ENCODE data around the gene MTCH1. TPM values are rescaled to one million over a fixed set of nuclear protein-coding genes. Genes with fewer than 3 reads are reported as not detected.

MTCH1 gene
- total RNA-seq, 1 experiment from 2014 or later, result 78.2 TPM

DNA sequence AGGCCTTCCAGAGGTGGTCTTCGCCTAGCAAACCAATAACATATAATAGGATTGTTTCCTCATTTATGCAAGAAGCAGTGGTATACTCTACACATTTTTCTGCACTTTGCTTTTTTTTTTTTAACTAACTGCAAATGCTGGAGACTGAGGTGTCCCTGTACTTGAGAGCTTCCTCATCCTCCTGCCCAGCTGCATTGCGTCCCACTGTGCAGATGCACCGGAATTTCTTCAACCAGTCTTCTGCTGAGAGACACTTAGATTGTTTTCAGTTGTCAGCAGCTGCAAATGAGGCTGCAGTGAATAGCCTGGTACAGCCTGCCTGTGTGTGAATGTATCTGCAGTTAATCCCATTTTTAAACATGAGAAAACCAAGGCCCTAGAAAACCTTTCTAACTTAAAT, 31.0 kb upstream of the MTCH1 start:
- no peaks in the 10 kb centered on the region for H3K36me3 Mint-ChIP-seq (ENCODE audit: insufficient read depth, unreplicated experiment)
- no peak overlapping the region for H3K27ac Mint-ChIP-seq (ENCODE audit: low read depth, unreplicated experiment)
- intact Hi-C loops (cut with micrococcal nuclease), result loop anchor here (5.0 kb wide), 1 partner anchor 300 kb away; no protein-coding TSS in a partner anchor
- POLR2A ChIA-PET, result interaction anchor here (1.8 to 9.7 kb wide), 3 partner anchors 31 to 155 kb away, joined by 11 to 117 read pairs (median 23); partner anchors contain the start of genes C6orf89, MTCH1 and PIM1
- H3K27me3 Mint-ChIP-seq (ENCODE audit: insufficient read depth, unreplicated experiment), result no peaks in the 10 kb centered on the region
- CTCF ChIA-PET, result interaction anchor here (1.0 to 16.7 kb wide), 19 partner anchors 9 to 250 kb away, joined by 4 to 359 read pairs (median 13); partner anchors contain the start of genes C6orf89, MTCH1 and PIM1
- H3K4me1 Mint-ChIP-seq (ENCODE audit: insufficient read depth, unreplicated experiment), result peaks cover 23% of the 10 kb centered on the region
- no TSS peak for BruUV-seq (replicated peaks)
- no peak overlapping the region for H3K4me3 Mint-ChIP-seq (ENCODE audit: unreplicated experiment)
- H3K9me3 Mint-ChIP-seq (ENCODE audit: unreplicated experiment), result no peaks in the 10 kb centered on the region
- no peak for DNase-seq (ENCODE audit: unreplicated experiment)
- TF ChIP-seq, protein P1, sequence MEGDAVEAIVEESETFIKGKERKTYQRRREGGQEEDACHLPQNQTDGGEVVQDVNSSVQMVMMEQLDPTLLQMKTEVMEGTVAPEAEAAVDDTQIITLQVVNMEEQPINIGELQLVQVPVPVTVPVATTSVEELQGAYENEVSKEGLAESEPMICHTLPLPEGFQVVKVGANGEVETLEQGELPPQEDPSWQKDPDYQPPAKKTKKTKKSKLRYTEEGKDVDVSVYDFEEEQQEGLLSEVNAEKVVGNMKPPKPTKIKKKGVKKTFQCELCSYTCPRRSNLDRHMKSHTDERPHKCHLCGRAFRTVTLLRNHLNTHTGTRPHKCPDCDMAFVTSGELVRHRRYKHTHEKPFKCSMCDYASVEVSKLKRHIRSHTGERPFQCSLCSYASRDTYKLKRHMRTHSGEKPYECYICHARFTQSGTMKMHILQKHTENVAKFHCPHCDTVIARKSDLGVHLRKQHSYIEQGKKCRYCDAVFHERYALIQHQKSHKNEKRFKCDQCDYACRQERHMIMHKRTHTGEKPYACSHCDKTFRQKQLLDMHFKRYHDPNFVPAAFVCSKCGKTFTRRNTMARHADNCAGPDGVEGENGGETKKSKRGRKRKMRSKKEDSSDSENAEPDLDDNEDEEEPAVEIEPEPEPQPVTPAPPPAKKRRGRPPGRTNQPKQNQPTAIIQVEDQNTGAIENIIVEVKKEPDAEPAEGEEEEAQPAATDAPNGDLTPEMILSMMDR (IDR thresholded peaks at IDR 0.05; ENCODE audit: unreplicated experiment), result no peak

DNA sequence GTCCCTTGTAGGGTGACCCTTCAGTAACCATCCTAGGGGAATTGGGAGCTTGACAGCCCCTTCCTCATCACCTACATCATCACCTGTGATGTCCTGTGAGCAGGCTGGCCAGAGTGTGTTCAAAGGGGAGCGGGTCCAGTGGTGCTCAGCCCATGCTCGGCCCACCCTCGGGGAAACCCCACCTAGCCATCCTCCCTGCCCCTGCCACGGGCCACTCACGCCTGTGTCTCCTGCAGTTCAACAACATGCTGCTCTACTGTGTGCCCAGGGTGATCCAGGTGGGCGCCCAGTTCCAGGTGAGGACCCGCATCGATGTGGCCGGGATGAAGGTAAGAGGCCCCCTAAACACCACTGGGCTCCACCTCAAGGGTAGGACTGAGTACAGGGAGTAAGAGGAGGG, 29.5 kb upstream of the MTCH1 start:
- intact Hi-C loops (cut with micrococcal nuclease), result loop anchor here (5.0 kb wide), 1 partner anchor 302 kb away; no protein-coding TSS in a partner anchor
- BruUV-seq (replicated peaks), result no TSS peak
- POLR2A ChIA-PET, result no interaction called here

DNA sequence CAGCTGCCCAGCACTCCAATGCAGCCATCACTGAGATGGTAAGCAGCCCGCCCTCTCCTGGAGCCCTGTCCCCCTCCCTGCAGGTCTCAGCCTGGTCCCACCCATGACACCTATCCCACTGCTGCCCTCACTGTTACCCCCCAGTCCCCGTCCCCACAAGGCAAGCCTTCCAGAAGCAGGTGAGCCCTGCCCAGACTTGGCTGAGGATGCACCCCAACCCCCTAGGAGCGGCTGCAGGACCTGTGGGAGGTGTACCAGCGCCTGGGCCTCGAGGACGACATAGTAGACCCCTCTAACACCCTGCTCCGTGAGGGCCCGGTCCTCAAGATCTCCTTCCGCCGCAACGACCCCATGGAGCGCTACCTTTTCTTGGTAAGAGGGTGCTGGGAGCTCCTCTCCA, 28.7 kb upstream of the MTCH1 start:
- H3K36me3 Mint-ChIP-seq (ENCODE audit: insufficient read depth, unreplicated experiment), result no peaks in the 10 kb centered on the region
- ChIA-PET CTCF (interaction anchor here (0.6 kb wide), 1 partner anchor 102 kb away, joined by 3 read pairs; no protein-coding TSS in a partner anchor), POLR2A (no interaction called here)
- BruUV-seq (replicated peaks), result no TSS peak
- peaks cover 18% of the 10 kb centered on the region for H3K4me1 Mint-ChIP-seq (ENCODE audit: insufficient read depth, unreplicated experiment)
- intact Hi-C loops (cut with micrococcal nuclease), result loop anchor here (5.0 kb wide), 1 partner anchor 303 kb away; no protein-coding TSS in a partner anchor
- H3K27me3 Mint-ChIP-seq (ENCODE audit: insufficient read depth, unreplicated experiment), result no peaks in the 10 kb centered on the region
- DNase-seq (ENCODE audit: unreplicated experiment), result no peak
- H3K27ac Mint-ChIP-seq (ENCODE audit: low read depth, unreplicated experiment), result no peak overlapping the region
- no peak overlapping the region for H3K4me3 Mint-ChIP-seq (ENCODE audit: unreplicated experiment)
- TF ChIP-seq, protein P1 (IDR thresholded peaks at IDR 0.05; ENCODE audit: unreplicated experiment), result no peak
- no peaks in the 10 kb centered on the region for H3K9me3 Mint-ChIP-seq (ENCODE audit: unreplicated experiment)

More for the DNA sequence above, 29.5 kb upstream of the MTCH1 start:
- H3K4me1 Mint-ChIP-seq (ENCODE audit: insufficient read depth, unreplicated experiment), result peaks cover 18% of the 10 kb centered on the region
- no peak for DNase-seq (ENCODE audit: unreplicated experiment)
- H3K4me3 Mint-ChIP-seq (ENCODE audit: unreplicated experiment), result no peak overlapping the region
- H3K27ac Mint-ChIP-seq (ENCODE audit: low read depth, unreplicated experiment), result no peak overlapping the region
- no peaks in the 10 kb centered on the region for H3K36me3 Mint-ChIP-seq (ENCODE audit: insufficient read depth, unreplicated experiment)
- TF ChIP-seq, protein P1 (IDR thresholded peaks at IDR 0.05; ENCODE audit: unreplicated experiment), result no peak
- no peaks in the 10 kb centered on the region for H3K9me3 Mint-ChIP-seq (ENCODE audit: unreplicated experiment)
- H3K27me3 Mint-ChIP-seq (ENCODE audit: insufficient read depth, unreplicated experiment), result no peaks in the 10 kb centered on the region
- CTCF ChIA-PET, result interaction anchor here (1.2 to 16.7 kb wide), 2 partner anchors 102 to 160 kb away, joined by 4 to 359 read pairs; partner anchors contain the start of gene PIM1

DNA sequence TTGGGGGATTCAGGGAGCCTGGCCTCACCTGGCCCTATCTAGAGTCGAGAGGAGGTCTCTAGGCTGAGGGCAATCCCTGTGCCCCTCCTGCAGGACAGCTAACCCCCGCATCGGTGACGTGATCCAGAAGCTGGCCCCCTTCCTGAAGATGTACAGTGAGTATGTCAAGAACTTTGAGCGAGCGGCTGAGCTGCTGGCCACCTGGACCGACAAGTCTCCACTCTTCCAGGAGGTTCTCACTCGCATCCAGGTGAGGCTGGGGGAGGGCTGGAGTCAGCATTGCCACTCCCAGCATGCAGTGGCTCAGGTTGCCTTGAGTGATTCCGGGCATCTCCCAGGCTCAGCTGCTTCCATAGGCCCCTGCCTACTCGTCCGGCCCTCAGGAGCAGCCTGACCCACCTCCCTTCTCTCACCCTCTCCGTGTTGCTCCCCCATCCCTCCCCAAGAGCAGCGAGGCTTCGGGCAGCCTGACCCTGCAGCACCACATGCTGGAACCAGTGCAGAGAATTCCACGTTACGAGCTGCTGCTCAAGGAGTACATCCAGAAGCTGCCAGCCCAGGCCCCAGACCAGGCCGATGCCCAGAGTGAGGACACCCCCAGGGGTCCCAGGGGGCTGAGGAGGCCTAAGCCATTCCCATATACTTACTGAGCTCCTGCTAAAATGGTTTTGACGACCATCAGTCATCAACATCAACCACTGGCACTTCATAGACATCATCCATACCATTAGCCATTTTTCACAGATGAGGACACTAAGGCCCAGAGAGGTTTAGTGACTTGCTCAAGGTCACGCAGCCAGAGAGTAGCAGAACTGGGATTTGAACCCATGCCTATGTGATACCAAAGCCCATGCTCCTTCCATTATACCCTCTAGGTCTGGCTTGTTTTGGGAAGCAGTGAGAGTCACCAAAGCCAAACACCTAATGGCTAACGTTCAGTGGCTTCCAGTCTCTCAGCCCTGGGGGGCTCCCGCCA, 27.8 kb upstream of the MTCH1 start:
- BruUV-seq (replicated peaks), result no TSS peak
- H3K36me3 Mint-ChIP-seq (ENCODE audit: insufficient read depth, unreplicated experiment), result no peaks in the 10 kb centered on the region
- H3K27ac Mint-ChIP-seq (ENCODE audit: low read depth, unreplicated experiment), result no peak overlapping the region
- TF ChIP-seq, protein P1 (IDR thresholded peaks at IDR 0.05; ENCODE audit: unreplicated experiment), result no peak
- no peak overlapping the region for H3K4me3 Mint-ChIP-seq (ENCODE audit: unreplicated experiment)
- H3K9me3 Mint-ChIP-seq (ENCODE audit: unreplicated experiment), result no peaks in the 10 kb centered on the region
- peaks cover 10% of the 10 kb centered on the region for H3K4me1 Mint-ChIP-seq (ENCODE audit: insufficient read depth, unreplicated experiment)
- ChIA-PET CTCF (interaction anchor here (1.1 kb wide), 2 partner anchors 158 to 159 kb away, joined by 4 read pairs; no protein-coding TSS in a partner anchor), POLR2A (interaction anchor here (1.1 kb wide), 1 partner anchor 188 kb away, joined by 3 read pairs; no protein-coding TSS in a partner anchor)
- no peaks in the 10 kb centered on the region for H3K27me3 Mint-ChIP-seq (ENCODE audit: insufficient read depth, unreplicated experiment)
- no peak for DNase-seq (ENCODE audit: unreplicated experiment)
- intact Hi-C loops (cut with micrococcal nuclease), result no loop called here

Data from MCF 10A (cell line).